NCI-H1048 (cell line): ENCODE results near the gene PHACTR2.
A peak's percentile ranks its signal among the peaks of the same experiment; 100 is the strongest.
"Not testable (repeated sequence)": the region's sequence is repeated elsewhere in the genome, so short reads cannot be mapped to it uniquely, and the experiment has no call there.

Experiments
- DNase-seq: peaks from one replicate; lab custom pipeline; 2025; lab: John Stamatoyannopoulos, UW

The PHACTR2 gene

DNA sequence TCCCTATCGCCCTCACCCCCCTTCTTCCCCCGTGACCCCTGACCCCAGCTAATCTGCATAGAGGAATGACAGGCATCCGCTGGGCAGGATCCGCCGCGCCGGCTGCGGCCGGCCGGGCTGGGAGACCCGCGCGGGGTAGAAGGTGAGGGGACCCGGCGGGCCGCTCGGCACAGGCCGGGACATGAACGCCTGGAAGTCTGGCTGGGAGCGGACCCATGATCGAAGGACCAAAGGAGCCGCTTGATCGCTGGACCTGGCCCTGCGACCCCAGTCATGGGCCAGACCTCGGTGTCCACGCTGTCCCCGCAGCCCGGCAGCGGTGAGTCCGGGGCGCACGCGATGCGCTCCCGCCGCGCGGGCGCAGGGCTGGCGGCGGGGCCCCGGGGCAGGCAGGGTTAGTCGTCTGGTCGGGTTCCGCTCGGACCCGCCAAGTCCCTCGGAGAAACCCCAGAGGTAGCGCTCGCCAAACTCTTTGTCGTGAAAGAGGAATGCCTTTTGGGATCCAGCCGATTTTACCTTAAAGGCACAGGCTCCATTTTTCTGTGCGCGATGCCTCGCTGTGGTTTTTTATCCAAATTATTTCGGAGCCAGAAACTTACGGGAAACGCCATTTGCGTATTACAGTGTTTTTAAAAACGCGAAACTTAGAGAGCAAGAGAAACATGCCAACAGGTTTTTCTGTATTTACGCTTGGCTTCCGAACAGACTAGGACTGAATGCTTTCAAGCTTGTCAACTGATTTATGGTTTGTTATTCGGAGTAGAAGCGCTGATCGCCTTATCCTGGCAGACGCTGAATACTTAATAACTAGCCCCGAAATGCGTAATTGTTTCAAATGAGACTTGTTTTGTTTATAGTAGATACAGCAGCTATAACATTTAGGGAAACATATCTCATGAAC is at the start of gene PHACTR2:
Gene PHACTR2, plus strand, starts transcription at position 75 of the 901 bp plus-strand sequence. Its CDS starts 199 bp downstream, at position 274.
- DNase-seq = peak; percentile 38

DNA sequence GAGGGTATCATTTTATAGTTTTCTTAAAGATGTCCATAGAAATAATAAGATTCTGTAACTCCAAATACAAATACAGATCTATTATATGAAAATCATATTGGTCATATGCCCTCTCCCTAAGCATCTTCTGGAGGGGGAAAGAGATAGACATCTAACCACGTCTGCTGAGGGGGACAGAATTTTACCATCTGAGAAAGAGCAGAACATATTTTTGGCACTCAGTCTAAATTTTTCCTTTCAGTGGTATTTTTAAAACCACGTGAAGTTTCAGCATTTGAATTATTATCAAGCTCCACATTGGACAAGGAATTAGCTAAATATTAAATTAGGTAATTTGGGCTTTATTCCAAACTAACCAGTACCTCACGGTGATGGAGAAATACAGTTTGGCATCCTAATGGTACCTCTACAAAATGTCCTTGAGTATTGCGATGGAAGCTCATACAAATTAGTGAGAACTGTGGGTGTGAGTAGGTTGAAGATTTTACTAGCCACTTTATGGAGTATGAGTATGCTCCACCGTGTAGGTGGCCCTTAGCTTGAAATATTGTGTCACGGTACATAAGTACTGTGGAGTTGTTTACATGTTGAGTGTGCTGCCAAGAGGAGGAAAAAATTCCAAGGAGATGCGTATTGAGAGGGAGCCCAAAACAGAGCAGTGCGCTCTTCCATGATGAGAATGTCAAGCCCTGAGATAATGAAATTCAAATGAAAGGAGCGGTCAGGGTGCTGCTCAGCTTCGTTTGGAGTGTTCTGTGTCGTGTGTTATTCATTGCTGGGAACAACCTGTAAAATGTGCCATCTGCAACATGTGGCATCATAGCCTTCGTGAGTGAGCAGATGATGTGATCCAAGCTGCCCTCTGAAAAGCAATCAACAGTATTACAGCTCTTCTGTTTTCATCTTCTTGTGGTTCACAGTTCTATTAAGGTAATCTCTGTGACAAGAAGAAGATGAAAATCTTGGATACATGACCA is 48.4 kb upstream of the PHACTR2 start:
- no peak for DNase-seq

DNA sequence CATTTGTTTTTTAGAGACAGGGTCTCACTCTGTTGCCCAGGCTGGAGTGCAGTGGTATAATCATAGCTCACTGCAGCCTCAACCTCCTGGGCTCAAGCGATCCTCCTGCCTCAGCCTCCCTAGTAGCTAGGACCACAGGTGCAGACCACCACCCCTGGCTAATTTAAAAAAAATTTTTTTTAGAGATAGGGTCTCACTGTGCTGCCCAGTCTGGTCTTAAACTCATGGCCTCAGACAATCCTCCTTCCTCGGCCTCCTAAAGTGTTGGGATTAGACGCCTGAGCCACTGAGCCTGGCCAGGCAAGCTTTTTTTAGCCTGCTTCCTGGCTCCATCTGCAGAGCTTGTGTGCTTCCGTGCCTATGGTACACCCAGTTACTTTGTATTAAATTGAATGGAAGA is 46.6 kb upstream of the PHACTR2 start:
- not testable (repeated sequence) for DNase-seq

DNA sequence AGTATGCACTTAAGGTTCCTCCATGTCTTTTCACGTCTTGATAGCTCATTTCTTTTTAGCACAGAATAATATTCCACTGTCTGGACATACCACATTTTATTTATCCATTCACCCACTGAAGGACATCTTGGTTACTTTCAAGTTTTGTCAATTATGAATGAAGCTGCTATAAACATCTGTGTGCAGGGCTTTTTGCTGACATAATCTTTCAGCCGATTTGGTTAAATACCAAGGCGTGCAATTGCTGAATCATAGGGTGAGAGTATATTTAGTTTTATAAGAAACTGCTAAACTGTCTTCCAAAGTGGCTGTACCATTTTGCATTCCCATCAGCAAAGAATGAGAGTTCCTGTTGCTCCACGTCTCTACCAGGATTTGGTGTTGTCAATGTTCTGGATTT is 44.9 kb upstream of the PHACTR2 start:
- DNase-seq = no peak

DNA sequence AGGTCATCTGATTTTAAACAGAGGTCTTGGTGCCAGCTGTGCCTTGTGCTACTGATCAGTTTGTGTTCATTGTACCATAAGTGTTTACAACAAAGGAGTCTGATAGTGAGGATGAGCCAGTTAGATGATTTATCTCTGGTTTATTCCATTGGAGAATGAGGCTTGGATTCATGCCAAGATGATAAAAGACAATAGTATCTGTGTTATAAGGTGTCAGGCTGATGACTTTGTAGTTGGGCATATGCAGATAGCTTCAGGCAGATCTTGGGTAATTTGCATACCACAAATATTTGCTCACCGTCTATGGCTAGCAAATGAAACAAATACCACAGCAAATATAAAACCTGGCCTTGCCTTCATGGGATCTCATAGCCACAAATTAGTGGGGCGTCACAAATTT is 43.3 kb upstream of the PHACTR2 start:
- DNase-seq = peak; percentile 80

DNA sequence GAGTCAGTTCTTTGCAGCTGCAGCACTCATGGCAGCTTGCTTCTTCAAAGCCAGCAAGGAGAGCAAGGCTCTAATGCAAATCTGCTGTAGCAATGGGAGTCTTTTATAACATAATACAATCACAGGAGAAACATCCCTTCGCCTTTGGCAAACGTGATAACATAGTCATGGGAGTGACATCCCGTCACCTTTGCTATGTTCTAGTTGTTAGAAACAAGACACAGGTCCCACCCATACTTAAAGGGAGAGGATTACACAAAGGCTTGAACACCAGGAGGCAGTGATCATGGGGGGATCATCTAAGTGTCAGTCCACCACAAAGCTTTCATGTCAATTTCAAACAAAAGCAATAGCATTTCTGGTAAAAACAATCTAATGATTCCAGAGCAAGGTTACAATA is 40.1 kb upstream of the PHACTR2 start:
- no peak for DNase-seq

DNA sequence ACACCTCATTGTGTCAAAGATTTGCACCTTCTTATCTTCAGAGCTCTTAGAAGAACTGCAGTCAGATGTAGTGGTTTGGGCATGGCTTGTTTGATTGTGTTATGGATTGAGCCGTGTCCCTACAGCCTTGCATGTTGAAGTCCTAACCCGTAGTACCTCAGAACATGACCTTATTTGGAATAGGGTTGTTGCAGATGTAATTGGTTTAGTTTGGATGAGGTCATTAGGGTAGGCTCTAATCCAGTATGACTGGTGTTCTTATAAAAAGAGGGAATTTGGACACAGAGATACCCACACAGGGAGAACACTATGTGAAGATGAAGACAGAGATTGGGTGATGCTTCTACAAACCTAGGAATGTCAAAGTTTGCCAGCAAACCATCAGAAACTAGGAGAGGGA is 35.4 kb upstream of the PHACTR2 start:
- DNase-seq = no peak

DNA sequence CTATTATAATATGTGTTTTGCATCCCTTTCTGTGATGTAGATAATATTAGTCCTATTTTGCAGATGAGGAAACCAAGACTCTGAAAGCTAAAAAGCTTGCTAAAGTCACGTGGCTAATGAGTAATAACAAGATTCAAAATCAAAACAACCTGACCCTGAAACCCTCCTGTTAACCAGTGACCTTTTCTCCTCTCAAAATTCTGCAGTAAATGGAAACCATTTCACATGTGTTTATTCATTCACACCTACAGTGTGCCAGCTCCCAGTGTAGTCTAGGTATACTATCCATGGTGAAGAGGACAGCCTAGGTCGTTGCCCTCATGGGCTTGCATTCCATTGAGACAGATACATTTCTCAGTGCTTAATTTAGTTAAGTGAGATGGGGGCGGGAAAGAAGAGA is 30.6 kb upstream of the PHACTR2 start:
- no peak for DNase-seq

DNA sequence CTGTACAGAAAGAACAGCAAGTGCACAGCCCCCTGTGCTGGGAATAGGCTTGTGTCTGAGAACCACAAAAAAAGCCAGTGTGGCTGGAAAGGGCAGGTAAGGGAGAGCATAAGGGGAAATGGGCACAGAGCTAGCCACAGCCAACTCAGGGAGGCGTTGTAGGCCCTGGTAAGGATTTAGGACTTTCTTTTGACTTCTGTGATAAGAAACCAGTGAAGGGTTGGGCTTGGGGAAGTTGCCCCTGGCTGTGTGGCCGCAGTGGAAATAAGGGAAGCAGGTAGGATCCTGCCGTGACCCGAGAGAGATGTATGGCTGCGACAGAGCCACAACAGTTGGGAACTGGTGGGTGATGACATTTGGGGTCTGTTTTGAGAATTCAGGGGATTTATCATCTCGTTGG is 30.0 kb upstream of the PHACTR2 start:
- no peak for DNase-seq

DNA sequence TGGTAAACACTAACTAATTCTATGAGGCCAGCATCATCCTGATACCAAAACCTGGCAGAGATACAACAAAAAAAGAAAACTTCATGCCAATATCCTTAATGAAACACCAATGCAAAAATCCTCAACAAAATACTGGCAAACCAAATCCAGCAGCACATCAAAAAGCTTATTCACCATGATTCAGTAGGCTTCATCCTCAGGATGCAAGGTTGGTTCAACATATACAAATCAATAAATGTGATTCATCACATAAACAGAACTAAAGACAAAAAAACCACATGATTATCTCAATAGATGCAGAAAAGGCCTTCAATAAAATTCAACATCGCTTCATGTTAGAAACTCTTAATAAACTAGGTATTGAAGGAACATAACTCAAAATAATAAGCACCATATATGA is 28.4 kb upstream of the PHACTR2 start:
- DNase-seq = not testable (repeated sequence)

DNA sequence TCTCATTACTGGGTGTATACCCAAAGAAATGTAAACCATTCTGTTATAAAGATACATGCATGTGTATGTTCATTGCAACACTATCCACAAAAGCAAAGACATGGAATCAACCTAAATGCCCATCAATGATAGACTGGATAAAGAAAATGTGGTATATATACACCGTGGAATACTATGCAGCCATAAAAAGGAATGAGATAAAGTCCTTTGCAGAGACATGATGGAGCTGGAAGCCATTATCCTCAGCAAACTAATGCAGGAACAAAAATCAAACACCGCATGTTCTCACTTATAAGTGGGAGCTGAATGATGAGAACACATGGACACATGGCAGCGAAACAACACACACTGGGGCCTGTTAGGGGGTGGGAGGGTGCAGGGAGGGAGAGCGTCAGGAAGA is 26.4 kb upstream of the PHACTR2 start:
- DNase-seq = not testable (repeated sequence)

DNA sequence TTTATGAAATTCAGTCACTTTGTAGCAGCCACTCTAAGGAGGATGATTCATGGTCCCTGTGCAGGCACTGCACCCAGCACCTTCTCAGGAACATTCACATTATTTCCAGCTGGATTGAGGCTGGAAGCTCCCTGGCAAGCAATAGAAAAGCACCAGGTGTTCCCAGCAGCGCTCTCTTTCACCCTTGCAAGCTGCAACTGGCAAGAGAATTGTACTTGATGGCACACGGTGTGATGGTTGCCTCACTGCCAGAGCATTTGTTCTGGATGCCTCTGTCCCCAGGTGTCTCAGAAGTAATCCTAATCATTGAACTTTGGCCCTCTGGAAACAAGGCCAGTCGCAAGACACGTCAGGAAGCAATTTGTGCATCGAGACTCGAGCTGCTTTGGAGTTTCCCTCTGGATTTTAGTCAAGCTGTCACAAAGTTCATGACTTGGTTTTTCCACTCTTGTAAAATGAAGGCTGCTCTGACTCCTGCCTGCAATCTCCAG is 24.9 kb upstream of the PHACTR2 start:
- no peak for DNase-seq

DNA sequence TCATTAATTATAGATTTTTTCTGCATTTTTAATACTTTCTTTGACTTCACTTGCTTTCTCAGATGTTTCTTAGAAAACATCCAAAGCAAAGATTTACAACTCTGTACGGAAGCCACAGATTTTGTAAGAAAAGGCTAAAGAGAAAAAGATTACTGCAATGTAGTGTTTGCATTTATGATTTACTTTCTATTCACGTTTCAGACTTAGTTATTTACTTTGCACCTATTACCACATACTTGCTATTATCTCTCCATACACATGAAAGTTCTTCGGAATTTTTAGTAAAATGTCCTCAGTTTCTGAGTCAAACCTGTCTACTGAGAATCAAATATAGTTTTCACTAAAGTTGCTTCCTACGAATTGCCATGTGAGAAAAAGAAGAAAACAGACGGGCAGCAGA is 22.2 kb upstream of the PHACTR2 start:
- DNase-seq = no peak

DNA sequence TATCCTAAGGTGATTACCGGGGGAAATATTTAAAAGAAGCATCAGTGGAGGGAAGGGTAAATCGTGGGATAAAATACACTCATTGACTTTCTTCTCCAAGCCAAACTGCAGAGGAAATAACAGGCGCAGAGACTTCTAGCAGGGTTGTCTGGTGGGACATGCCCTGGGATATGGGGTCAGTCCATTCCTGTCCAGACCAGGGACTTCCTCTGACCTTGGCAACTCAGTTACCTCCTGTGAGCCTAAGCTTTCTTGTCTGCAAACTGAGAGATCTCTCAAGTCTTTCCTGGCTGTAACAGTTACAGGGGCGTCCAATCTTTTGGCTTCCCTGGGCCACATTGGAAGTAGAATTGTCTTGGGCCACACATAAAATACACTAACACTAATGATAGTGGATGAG is 21.7 kb upstream of the PHACTR2 start:
- no peak for DNase-seq

DNA sequence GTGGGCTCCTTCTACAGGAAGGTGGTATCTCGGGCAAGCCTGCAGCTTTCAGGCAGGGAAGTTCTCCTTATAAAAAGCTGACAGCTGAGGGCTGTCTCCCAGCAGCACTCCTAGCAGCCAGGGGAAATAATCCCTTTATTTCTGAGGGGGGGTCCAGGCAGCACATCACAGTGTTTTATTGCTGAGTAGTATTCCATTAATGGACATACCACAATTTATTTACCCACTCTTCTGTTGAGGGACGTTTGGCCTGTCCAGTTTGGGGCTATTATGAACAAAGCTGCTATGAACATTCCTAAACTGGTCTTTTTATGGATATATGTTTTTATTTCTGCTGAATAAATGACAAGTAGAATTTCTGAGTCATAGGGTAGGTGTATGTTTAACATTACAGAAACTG is 20.0 kb upstream of the PHACTR2 start:
- DNase-seq = no peak

DNA sequence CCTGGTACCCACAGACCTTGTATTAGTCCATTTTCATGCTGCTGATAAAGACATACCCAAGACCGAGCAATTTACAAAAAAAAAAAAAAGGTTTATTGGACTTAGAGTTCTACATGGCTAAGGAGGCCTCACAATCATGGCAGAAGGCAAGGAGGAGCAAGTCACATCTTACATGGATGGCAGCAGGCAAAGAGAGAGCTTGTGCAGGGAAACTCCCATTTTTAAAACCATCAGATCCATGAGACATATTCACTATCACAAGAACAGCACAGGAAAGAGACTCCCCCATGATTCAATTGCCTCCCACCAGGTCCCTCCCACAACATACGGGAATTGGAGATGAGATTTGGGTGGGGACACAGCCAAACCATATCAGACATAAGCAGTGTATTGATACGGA is 17.6 kb upstream of the PHACTR2 start:
- DNase-seq = not testable (repeated sequence)

DNA sequence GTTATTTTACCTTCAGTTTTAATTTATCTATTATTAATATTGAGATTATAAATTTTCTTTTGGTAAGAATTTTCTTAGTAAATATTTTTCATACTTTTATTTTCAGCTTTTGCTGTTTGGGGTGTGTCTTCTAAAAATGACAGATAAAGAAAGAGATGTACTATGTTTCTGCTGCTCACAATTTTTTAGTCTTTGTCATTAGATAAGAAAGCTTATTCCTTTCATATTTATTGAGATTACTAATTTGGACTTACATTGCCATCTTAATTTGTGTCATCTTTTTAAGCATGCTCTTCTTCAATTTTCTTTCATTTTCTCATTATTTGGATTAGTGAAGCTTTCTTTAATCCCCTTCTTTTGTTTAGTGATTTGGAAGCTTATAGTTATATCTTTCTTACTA is 13.6 kb upstream of the PHACTR2 start:
- no peak for DNase-seq

DNA sequence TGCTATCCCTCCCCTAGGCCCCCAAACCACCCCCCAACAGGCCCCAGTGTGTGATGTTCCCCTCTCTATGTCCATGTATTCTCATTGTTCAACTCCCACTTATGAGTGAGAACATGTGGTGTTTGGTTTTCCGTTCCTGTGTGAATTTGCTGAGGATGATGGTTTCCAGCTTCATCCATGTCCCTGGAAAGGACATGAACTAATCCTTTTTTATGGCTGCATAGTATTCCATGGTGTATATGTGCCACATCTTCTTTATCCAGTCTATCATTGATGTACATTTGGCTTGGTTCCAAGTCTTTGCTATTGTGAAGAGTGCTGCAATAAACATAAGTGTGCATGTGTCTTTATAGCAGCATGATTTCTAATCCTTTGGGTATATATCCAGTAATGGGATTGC is 11.8 kb upstream of the PHACTR2 start:
- DNase-seq = not testable (repeated sequence)

DNA sequence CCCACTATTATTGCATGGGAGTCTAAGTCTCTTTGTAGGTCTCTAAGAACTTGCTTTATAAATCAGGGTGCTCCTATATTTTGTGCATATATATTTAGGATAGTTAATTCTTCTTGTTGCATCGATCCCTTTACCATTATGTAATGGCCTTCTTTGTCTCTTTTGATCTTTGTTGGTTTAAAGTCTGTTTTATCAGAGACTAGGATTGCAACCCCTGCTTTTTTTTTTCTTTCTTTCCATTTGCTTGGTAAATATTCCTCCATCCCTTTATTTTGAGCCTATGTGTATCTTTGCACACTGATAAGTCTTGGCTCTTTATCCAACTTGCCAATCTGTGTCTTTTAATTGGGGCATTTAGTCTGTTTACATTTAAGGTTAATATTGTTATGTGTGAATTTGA is 8.3 kb upstream of the PHACTR2 start:
- not testable (repeated sequence) for DNase-seq

DNA sequence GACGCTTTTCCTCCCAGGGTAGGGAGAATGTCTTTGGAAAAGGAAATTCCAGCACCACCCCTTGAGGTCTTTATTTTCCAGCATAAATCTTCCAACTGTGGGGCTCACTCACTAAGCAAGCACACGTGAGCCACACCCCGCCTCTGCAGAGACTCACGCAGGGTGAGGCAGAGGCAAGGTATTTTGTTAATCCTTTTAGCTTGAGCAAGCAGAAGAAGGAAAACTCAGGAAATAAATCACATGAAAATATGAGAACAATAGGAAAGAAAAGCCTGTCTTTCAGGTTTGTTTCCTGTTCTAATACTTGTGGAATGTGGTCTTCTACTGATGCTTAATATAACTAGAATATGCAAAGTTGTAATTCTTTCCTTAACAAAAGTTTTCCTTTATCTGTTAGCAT is 4.1 kb upstream of the PHACTR2 start:
- peak; percentile 70 for DNase-seq

DNA sequence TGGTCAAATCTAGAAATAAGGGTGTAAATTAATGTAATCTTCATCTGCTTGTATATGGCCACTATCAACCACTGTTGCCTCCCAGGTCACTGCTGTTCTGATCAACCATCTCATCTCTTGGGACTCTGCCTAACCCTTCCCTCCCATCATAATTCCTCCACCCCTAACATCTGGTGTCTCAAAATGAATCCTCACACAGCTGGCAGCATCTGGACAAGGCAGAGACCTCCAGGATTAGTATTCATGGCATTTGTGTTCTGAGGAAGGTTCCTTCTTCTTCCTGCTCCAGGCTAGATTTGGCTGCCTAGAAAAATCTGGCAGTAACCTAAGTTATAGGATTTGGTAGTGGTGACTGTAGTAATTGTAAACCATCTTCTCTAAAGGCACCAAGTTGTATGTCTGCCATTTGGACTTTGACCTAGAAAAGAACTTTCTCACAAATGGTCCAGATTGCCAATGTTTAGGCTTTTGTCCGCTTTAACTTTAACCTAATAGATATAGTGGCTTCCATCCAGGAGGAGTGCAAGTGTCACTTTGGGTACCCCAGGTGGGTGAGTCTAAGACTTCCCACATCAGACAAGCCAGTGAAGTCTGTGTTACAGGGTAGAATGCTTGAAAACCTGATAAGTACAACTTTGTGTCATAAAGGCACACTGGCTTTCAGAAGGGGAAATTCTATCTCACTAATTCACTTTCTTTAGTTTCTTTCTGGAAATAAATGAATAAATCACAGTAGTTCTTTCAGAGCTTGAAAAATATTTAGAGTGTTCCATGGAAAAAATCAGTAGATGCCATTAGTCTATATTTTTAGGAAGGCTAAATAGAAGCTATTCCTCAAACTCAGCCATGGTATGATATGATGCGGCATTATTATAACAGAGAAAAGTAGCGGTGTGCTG is 3.0 kb upstream of the PHACTR2 start:
- no peak for DNase-seq
